Stimulated activated CD8-positive, alpha-beta memory T cell treated with anti-CD3 and anti-CD28 coated beads, Interleukin-15, amount 100 ng/mL, for 1 hour (primary cell): ENCODE measurements around the gene TMEM151A.
"Not testable (repeated sequence)": the region's sequence is repeated elsewhere in the genome, so short reads cannot be mapped to it uniquely, and the experiment has no call there.

ENCODE experiments used
- DNase-seq: peaks from one replicate; pipeline ENCODE4 v3.0.0-alpha.2; 2020; ENCODE audit warnings: low read depth

The TMEM151A gene

DNA sequence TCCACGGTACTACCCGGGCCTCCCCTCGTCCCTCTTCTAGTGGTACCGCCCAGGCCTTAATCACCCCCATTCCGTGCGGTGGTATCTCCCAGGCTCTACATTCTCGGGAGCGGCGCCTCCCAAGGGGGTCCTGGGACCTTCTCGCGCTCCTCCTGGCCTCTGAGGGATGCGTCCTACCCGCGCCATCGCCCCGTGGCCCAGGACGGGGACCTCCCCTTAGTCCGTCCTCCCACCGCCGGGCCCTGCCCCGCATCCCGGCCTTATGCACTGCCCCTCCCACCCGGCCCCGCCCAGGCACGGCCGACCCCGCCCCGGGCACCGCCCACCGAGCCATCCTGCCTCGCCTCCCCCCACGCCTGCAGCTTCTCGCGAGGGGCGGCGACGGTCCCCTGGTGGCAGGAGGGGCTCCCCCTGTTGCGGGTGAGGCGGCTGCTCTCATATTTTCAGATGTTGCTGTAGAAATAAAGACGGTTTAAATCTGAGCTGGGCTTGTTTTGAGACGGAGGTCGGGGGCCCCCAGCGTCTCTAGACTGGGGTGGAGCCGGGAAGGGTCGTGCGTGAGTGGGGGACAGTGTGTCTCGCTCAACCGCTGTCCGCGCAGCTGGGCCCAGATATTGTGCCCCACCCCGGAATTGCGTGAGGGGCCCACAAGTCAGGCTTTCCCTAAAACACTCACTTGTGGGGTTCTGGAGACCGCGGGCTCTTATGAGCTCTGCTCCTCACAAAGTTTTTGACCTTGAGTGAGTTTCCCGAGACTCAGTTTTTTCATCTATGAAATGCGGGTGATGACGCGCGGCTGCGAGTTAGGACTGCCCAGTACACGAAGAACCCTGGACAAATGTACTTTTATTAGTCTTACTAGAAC lies 24.1 kb upstream of the TMEM151A start:
- peak; percentile 73 for DNase-seq

DNA sequence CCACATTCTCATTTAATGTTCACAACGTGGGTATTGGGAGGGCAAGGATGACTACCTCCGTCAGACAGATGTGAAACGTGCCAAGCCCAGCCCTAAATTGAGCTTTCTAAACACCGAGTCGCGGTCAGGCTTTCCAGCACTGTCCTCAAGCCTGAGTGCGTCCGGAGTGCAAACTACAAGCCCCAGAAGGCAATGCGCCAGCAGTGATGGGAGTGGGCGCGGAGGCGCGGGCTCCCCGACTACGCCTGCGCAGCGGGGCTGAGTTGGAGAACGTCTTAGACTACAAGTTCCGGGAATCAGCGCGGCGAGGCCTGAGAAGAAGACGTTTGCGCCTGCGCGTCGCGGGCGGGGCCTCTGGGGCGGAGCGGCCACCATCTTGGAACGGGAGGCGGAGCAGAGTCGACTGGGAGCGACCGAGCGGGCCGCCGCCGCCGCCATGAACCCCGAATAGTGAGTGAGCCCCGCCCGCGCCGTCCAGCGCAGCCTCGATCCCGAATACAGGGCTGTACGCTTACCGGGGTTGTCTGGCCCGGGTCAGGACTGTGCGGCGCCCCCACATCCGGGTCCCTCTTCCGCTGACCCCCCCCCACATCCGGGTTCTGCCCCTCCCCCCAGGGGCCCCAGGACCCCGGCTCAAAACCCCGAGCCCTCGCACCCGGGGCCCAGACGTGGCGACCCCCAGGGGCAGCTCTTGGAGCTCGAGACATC lies 23.3 kb upstream of the TMEM151A start, which contains the start of gene RAB1B:
Gene RAB1B, plus strand, starts transcription at position 396 of the 708 bp plus-strand sequence. Its CDS starts 41 bp downstream, at position 437.
- DNase-seq: peak; percentile 99

DNA sequence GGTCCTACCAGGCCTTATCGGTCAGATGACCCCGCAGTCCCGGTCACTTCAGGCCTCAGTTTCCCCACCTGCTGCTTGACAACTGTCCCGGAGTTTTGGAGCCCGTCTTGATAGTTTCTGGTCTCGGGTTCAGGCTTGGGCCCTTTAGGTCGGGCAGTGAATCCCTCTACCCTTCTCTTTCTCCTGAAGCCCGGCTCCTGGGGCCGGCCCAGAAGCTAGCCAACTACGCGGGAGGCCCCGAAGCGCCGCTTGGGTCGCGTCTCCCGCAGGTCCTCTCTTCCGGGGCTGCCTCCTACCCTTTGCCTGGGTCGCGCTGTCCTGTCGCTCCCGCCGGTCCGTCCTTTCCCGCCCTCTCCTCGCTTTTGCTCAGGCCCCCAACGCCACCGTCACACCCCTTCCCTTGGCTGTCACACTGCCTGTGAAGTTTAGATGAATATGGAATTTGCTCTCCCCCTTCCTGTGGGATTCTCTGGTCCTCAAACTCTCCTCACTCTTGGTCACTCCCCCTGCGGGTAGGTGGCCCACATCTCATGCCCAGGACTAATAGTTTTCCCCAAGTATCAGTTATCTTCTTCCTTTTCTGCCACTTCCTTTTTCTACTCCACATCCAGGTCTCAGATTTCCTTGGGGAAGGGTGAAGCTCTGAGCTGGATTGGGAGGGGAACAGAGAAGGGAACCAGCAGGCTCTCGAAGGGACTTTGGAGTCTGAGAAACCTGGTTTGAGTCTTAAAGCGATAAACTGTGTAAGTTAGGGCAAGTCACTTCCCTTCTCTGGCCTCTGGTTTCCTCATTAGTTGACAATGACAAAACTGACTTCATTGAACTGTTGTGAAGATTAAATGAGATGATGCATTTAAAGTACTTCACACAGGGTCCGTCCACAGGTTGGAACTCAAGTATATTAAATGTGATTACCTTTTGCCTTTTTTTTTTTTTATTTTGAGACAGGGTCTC lies 22.5 kb upstream of the TMEM151A start:
- DNase-seq: no peak

DNA sequence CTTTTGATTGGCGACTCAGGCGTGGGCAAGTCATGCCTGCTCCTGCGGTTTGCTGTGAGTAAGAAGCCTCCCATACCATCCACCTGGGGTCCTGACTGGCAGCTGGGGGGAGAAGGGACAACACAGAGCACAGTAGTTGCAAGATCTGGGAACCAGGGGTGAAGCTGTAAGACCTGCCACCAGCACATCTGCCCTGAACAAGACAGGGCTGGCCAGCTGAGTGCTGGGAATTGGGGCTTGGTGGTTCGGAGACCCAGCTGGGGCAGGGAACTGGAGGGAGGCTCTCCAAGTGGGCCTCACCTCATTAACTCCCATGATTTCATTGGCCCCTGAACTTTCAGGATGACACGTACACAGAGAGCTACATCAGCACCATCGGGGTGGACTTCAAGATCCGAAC lies 19.9 kb upstream of the TMEM151A start:
- no peak for DNase-seq

DNA sequence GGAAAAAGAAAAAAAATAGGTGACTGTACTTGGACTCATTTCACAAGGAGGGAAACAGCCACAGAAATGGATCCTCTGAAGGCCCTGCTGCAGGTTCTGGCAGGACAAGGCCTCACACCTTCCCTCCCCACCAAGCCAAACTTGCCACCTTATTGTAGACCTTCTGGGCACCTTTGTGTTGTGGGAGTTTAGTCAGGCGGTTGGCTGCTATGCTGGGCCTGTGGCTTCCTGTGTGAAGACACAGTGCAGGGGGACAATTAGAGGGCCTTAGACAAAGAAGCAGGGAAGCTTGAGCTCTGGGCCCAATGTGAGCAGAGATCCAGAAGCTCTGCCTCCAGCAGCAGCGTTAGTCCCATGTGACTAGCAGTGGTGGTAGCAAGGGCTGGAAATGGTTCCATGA lies 19.1 kb upstream of the TMEM151A start:
- no peak for DNase-seq

DNA sequence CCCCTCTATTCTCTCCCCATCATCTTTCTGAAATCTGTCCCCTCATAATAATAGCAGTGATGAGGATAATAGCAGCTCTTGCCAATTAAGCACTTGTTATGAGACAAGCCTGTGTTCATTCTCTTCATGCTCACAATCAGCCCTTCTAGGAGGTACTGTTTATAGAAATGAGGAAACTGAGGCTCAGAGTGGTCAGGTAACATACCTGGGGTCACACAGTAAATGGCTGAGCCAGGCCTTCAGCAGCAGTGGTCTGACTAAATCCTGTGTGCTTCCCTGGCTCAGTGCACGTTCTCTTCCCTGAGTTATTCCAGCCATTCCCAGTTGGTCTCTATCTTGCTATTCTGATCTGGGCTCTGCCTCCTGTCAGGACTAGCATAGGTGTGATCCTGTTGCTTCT lies 17.5 kb upstream of the TMEM151A start:
- DNase-seq: no peak

DNA sequence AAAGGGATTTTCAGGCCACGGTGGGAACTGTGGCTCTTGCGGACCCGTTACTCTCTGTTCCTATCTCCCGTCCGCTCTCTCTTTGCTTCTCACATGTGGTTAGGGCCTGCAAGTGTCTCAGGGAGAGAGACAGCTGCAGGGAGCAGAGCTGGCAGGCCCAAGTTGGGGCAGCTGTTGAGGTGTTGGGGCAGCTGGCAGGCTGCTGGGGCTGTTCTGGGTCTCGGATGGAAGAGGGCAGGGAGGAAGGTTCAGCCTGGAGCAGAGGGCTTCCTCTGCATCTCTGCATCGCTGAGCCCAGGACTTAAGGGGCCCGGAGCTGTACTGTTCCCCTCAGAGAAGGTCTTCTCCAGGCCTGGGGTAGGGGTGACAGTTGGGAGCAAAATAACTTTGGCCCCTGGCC lies 16.3 kb upstream of the TMEM151A start:
- no peak for DNase-seq

DNA sequence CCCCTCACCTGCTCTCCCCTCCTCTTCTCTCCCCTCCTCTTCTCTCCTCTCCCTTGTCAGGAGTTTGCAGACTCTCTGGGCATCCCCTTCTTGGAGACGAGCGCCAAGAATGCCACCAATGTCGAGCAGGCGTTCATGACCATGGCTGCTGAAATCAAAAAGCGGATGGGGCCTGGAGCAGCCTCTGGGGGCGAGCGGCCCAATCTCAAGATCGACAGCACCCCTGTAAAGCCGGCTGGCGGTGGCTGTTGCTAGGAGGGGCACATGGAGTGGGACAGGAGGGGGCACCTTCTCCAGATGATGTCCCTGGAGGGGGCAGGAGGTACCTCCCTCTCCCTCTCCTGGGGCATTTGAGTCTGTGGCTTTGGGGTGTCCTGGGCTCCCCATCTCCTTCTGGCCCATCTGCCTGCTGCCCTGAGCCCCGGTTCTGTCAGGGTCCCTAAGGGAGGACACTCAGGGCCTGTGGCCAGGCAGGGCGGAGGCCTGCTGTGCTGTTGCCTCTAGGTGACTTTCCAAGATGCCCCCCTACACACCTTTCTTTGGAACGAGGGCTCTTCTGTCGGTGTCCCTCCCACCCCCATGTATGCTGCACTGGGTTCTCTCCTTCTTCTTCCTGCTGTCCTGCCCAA lies 15.6 kb upstream of the TMEM151A start:
- DNase-seq: no peak

DNA sequence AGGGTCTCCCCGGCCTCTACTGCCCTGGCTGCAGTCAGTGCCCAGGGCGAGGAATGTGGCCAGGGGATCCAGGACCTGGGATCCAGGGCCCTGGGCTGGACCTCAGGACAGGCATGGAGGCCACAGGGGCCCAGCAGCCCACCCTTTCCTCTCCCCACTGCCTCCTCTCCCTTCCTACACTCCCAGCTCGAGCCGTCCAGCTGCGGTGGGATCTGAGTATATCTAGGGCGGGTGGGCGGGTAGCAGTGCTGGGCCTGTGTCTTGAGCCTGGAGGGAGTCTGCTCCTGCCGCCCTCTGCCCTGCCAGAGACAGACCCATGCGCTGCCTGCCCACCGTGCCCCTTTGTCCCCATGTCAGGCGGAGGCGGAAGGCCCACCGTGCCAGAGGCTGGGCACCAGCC lies 15.1 kb upstream of the TMEM151A start:
- DNase-seq: not testable (repeated sequence)

DNA sequence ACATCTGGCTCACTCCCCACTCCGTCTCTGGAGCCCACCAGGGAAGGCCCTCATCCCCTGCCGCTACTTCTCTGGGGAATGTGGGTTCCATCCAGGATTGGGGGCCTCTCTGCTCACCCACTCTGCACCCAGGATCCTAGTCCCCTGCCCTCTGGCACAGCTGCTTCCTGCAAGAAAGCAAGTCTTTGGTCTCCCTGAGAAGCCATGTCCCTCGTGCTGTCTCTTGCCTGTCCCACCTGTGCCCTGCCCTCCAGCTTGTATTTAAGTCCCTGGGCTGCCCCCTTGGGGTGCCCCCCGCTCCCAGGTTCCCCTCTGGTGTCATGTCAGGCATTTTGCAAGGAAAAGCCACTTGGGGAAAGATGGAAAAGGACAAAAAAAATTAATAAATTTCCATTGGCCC lies 14.6 kb upstream of the TMEM151A start:
- not testable (repeated sequence) for DNase-seq

DNA sequence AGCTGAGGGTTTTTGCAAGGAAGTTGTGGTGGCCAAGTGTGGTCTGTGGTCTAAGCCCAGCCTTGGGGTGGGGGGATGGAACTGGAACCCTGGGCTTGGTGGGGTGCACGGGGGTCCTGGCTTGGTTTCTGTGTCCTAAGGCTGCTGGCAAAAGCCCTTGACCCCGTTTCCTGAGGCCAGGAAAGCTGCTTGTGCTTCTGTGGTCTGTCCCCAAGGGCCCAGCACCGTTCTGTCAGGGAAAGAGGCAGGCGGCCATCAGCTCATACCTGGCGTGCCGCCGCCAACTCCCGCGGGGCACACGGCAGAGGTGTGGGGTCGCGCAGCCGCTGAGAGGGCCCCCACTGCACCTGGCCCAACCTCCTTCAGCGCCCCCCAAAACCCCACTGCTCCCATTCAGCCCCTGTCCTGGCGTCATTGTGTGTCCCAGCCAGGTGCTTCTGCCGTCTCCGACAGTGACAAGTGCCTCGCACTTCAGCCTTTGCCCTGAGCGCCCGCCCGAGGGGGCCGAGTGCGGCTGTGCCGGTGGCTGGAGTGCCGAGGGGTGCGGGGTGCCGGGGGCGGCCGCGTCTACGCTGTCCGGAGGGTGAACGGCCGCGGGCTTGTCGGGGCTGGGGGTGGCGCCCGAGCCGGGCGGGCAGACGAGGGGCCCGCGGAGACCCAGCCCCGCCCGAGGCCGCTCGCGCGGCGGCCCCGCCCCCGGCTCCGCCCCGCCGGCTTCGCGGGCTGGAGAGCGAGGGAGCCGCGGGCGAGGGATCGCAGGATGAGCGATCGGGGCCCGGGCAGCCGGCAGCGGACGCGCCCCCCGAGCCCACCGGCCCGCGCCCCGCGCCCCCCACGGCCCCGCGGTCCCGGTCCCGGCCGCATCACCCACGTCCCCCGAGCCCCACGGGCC lies 14.0 kb upstream of the TMEM151A start, which contains the start of gene CNIH2:
Gene CNIH2, plus strand, starts transcription at position 705 of the 892 bp plus-strand sequence. CDS start 282 bp downstream, outside the sequence.
- DNase-seq: no peak

DNA sequence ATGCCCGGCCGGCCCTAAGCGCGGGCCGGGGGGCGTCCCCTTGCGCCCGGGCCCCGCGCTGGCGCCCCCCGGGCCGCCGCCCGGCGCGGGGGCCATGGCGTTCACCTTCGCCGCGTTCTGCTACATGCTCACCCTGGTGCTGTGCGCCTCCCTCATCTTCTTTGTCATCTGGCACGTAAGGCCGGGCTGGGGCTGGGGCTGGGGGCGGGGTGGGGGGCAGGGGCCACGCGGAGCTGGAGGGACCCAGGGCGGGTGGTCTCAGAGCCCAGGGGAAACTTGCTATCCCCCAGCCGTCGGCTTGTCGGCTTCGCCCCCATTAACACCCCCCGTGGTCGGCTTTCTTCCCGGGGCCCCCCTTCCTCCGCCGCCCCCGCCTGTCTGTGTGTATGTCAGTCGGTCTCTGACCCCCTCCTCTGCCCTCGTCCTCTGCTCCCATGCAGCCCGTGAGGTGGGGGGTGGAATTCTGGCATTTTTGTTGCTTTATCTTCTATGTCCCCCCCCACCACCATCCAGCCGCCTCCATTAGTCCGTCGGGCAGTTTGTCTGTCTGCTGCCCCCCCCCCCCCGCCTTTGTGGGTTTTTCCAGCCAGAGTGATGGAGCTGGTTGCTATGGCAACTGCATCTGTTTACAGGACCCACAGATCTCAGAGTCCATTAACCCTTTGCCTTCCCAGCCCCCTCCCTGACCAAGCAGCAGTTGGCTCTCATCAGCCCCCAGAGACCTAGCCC lies 13.2 kb upstream of the TMEM151A start:
- DNase-seq: no peak

DNA sequence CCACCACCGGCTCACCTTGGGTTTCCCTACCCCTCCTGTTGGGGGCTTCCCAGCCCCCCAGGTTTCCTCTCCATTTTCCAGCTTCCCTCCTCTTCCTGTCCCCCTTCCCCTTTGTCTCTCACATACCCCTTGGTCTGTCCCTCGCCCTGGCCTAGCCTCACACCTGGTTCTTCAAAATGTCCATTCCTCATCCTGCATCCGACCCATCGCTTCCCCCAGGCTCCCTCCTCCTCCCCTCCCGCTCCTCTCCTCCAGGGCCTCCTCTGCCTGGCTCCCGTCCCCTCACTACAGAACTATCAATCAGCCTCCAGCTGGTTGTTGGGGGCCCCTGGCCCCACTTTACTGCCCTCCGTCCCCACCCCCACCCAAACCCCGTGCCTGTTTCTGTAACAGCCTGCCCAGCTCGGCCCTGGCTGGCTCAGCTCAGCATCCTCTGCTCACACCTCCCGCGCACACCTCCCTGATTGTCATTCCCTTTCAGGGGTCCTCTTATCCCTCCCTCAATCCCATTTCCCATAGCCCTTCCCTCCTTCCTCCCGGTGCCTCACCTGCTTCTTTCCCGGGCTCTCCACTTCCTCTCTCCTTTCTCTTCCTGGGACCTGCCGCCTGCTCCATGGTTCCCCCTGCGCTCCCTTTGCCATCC lies 12.5 kb upstream of the TMEM151A start:
- no peak for DNase-seq

DNA sequence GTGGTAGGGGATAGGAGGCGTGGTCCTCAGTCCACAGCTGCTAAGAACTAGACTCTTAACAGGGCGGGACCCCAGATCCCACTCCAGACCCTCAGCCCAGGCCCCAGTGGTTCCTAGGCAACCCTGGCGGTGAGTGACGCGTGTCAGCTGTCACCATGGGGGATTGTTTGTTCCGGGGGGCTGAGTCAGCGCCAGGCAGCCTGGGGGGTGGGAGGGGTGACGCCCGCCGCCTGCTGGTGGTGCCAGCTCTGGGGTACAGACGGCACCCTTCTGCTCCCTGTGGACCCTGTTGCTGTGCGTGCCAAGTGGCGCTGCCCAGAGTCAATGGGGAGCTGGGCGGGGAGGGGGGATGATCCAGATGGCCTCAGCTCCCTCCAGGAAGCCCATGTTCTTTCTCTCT lies 11.3 kb upstream of the TMEM151A start:
- DNase-seq: no peak

DNA sequence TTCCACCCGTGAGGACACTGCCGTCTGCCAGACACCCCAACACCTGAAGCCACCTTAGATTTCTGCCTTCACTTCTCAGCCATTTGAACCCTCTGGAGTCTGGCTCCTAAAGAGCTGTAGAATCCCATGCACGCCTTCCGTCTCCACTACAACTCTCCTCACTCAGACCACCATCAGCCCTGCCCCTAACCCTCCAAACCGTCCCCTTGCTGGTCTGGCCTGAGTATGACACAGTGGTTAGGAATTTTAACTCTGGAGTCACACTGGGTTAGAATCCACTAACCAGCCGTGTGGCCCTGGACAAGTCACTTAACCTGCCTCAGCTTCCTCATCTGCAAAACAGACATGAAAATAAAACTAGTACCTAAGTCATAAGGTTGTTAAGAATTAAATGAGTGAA lies 10.7 kb upstream of the TMEM151A start:
- DNase-seq: no peak

DNA sequence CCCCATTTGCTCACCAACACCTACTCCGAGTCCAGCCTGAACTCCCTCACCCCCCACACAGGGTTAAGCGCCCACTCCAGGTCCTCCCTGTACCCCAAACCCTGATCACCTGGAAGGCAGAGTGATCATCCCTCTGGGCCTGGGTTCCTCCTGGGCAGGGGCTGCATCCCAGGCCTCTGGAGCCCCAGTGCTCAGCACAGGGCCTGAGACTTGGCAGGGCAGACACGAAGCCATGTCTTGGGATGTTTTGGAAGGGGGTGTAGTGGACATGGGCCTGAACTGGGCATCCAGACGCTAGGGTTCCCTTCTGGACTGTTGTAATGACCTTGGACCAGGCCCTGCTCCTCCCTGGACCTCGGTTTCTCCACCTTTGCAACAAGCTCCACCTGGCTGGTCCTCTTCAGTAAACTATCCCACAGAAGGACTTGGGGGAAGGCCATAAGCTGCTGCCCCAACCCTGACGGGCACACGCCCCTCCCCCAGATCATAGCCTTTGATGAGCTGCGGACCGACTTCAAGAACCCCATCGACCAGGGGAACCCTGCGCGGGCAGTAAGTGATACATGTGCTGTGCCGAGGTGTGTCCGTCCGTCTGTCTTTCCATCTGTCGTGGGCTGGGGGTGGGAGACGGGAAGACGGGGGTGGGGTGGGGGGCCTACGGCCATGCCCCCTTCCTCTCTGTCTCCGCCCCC lies 9.8 kb upstream of the TMEM151A start:
- DNase-seq: no peak

DNA sequence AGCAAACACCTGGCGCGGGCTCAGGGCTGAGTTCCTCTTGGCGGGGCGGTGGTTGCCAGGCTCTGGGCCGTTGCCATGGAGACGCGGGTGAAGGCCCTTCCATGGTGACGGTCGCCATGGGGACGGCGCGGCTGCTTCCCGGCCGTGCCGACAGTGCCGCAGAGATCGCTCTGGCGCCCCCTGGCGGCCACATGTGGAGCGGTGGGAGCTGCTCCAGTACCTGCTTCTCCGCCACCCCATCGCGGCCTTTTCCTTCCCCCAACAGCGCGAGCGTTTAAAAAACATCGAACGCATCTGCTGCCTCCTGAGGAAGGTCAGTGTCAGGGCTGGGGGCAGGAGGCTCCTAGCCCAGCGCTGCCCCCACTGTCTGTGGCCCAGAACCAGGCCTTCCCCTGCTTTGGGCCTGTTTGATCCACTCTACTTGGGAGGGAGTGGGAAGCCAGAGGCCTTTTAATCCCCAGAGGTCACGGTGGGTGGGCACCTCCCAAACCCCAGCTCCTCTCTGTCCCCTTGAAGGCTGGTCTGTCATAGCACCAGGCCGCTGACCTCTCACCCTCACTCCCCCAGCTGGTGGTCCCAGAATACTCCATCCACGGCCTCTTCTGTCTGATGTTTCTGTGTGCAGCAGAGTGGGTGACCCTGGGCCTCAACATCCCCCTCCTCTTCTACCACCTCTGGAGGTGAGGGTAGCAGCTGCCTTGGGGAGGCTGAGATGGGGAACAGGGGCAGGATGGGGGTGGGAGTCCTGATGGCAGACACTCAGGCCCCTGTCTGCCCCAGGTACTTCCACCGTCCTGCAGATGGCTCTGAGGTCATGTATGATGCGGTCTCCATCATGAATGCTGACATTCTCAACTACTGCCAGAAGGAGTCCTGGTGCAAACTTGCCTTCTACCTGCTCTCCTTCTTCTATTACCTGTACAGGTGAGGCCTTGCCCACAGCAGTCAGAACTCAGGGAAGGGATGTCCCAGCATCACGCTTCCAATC lies 8.9 kb upstream of the TMEM151A start:
- peak; percentile 98 for DNase-seq
